ENCODE results near the gene SEPHS2.

SEPHS2 gene

GRCh38 chr16:30407102-30407803 is 38.4 kb downstream of the SEPHS2 start, which contains the start of gene ZNF771:
Gene ZNF771, plus strand, starts transcription at chr16:30407606. Its CDS starts 448 bp downstream, at chr16:30408054.
- peak; percentile 83 to 88 for DNase-seq (ENCODE audit: low read depth in 1 of 2, low spot score in 1 of 2)
- Histone ChIP-seq H3K4me3 (replicated peaks; ENCODE audit: insufficient read depth, low read length) (peak within 1 kb of the TSS; percentile 77), H3K27me3 (ENCODE audit: insufficient read depth, poor library complexity, severe bottlenecking) (no peaks in the 10 kb centered on the region), H3K27ac (replicated peaks) (peak within 1 kb of the TSS; percentile 77)
- TF ChIP-seq SPI1 (IDR thresholded peaks at IDR 0.05; ENCODE audit: borderline replicate concordance, low read depth) (no peak), POLR2AphosphoS5 (IDR thresholded peaks at IDR 0.05; ENCODE audit: low read depth) (peak; percentile 70), GABPA (IDR thresholded peaks at IDR 0.05; ENCODE audit: low read depth) (no peak), REST (IDR thresholded peaks at IDR 0.05; ENCODE audit: insufficient replicate concordance, low read depth) (peak; percentile 62)
- TF ChIP-seq, protein P1, sequence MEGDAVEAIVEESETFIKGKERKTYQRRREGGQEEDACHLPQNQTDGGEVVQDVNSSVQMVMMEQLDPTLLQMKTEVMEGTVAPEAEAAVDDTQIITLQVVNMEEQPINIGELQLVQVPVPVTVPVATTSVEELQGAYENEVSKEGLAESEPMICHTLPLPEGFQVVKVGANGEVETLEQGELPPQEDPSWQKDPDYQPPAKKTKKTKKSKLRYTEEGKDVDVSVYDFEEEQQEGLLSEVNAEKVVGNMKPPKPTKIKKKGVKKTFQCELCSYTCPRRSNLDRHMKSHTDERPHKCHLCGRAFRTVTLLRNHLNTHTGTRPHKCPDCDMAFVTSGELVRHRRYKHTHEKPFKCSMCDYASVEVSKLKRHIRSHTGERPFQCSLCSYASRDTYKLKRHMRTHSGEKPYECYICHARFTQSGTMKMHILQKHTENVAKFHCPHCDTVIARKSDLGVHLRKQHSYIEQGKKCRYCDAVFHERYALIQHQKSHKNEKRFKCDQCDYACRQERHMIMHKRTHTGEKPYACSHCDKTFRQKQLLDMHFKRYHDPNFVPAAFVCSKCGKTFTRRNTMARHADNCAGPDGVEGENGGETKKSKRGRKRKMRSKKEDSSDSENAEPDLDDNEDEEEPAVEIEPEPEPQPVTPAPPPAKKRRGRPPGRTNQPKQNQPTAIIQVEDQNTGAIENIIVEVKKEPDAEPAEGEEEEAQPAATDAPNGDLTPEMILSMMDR (IDR thresholded peaks at IDR 0.05; ENCODE audit: insufficient read depth, low read length), result no peak

- Histone ChIP-seq H3K27ac (replicated peaks) (no peak overlapping the region), H3K4me3 (replicated peaks; ENCODE audit: insufficient read depth, low read length) (peak overlapping the region; percentile 77), H3K27me3 (ENCODE audit: insufficient read depth, poor library complexity, severe bottlenecking) (no peaks in the 10 kb centered on the region)
- DNase-seq (ENCODE audit: low read depth in 1 of 2, low spot score in 1 of 2), result no peak
- TF ChIP-seq REST (IDR thresholded peaks at IDR 0.05; ENCODE audit: insufficient replicate concordance, low read depth) (no peak), POLR2AphosphoS5 (IDR thresholded peaks at IDR 0.05; ENCODE audit: low read depth) (no peak), SPI1 (IDR thresholded peaks at IDR 0.05; ENCODE audit: borderline replicate concordance, low read depth) (no peak), GABPA (IDR thresholded peaks at IDR 0.05; ENCODE audit: low read depth) (no peak)
- TF ChIP-seq, protein P1 (IDR thresholded peaks at IDR 0.05; ENCODE audit: insufficient read depth, low read length), result no peak
Measured at GRCh38 chr16:30406795-30407101, 38.9 kb downstream of the SEPHS2 start.

DNA sequence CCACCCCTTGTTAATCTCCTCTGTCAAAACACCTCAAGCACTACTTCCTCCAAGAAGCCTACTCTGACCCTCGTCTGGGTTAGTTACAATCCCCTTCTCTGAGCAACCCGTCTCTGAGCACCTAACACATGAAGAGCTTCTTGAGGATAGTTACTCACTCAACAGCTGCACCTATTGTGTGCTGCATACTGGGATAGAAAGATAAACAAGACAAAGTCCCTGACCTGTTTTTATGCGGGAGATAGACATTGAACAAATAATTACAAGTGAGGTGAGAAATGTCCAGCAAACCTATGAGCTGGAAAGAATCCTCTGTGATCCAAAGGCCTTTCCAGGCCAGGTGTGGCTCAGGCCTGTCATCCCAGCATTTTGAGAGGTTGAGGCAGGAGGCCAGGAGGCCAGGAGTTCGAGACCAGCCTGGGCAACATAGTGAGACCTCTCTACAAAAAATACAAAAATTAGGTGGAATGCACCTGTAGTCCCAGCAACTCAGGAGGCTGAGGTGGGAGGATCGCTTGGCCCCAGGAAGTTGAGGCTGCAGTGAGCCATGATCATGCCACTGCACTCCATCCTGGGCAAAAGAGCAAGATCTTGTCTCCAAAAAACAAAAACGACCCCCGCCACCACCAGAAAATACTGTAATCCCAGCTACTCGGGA is 43.8 kb downstream of the SEPHS2 start:
- Histone ChIP-seq H3K4me3 (replicated peaks; ENCODE audit: insufficient read depth, low read length) (no peak overlapping the region), H3K27me3 (ENCODE audit: insufficient read depth, poor library complexity, severe bottlenecking) (peaks cover 4% of the 10 kb centered on the region), H3K27ac (replicated peaks) (no peak overlapping the region)
- TF ChIP-seq SPI1 (IDR thresholded peaks at IDR 0.05; ENCODE audit: borderline replicate concordance, low read depth) (no peak), REST (IDR thresholded peaks at IDR 0.05; ENCODE audit: insufficient replicate concordance, low read depth) (no peak)
- TF ChIP-seq, protein P1 (IDR thresholded peaks at IDR 0.05; ENCODE audit: insufficient read depth, low read length), result no peak
- no peak for DNase-seq (ENCODE audit: low read depth in 1 of 2, low spot score in 1 of 2)

Data from HL-60 (cell line).